H1 (cell line): ENCODE data around the gene GOLGA8A.
A peak's percentile ranks its signal among the peaks of the same experiment; 100 is the strongest.

Source experiments
- CHD2 ChIP-seq: IDR thresholded peaks from 2 replicates; pipeline ENCODE4 v1.6.1; 2012; ENCODE audit warnings: low read length, improper control_type of control experiment
- CREB1 ChIP-seq: IDR thresholded peaks from 2 replicates; pipeline ENCODE4 v1.6.1; 2012; ENCODE audit warnings: inconsistent platforms
- CTCF ChIP-seq, 3 experiments: IDR thresholded peaks; 1 replicate in 2 of 3; 2 replicates in 1 of 3; pipeline versions ENCODE4 v1.5.1 to v1.6.1; 2011; ENCODE audit warnings: low read length in 3 of 3, mild to moderate bottlenecking in 3 of 3, inconsistent platforms in 2 of 3, low read depth in 1 of 3, moderate library complexity in 1 of 3; ENCODE audit not compliant: insufficient read depth in 1 of 3; ENCODE audit errors: control extremely low read depth in 1 of 3
- E2F6 ChIP-seq: IDR thresholded peaks from 2 replicates; pipeline ENCODE4 v1.6.1; 2012; ENCODE audit warnings: inconsistent platforms
- EP300 ChIP-seq, 2 experiments: IDR thresholded peaks; 1 replicate in 1 of 2; 2 replicates in 1 of 2; pipeline ENCODE4 v1.6.1; 2011 to 2012; ENCODE audit warnings: low read depth in 2 of 2, low read length in 2 of 2, mild to moderate bottlenecking in 2 of 2, borderline replicate concordance in 1 of 2, inconsistent platforms in 1 of 2, moderate library complexity in 1 of 2
- EZH2 ChIP-seq: fragments of 200-600 bp; sonication (generic); IDR thresholded peaks from 2 replicates; pipeline ENCODE4 v1.7.1; 2012; ENCODE audit warnings: low read depth, mild to moderate bottlenecking, moderate library complexity, low read length, inconsistent platforms; ENCODE audit not compliant: severe bottlenecking
- GABPA ChIP-seq: IDR thresholded peaks from 2 replicates; pipeline ENCODE4 v1.6.1; 2011; ENCODE audit warnings: mild to moderate bottlenecking, low read length, moderate library complexity, borderline replicate concordance; ENCODE audit not compliant: insufficient read depth
- KDM5A ChIP-seq: fragments of 200-600 bp; IDR thresholded peaks from 2 replicates; pipeline ENCODE4 v1.7.1; 2012; ENCODE audit warnings: mild to moderate bottlenecking, low read length, inconsistent platforms, mixed read lengths
- POLR2AphosphoS5 ChIP-seq: IDR thresholded peaks from 2 replicates; pipeline ENCODE4 v1.6.1; 2011; ENCODE audit warnings: low read depth, low read length
- POU5F1 ChIP-seq: IDR thresholded peaks from 2 replicates; pipeline ENCODE4 v1.6.1; 2011; ENCODE audit warnings: low read depth, mild to moderate bottlenecking, low read length, moderate library complexity
- RFX5 ChIP-seq: IDR thresholded peaks from 2 replicates; pipeline ENCODE4 v1.6.1; 2011; ENCODE audit warnings: low read depth, low read length, improper control_type of control experiment, borderline replicate concordance
- SIX5 ChIP-seq: IDR thresholded peaks from 2 replicates; pipeline ENCODE4 v1.6.1; 2011; ENCODE audit warnings: mild to moderate bottlenecking, low read depth, low read length
- SRF ChIP-seq: IDR thresholded peaks from 2 replicates; pipeline ENCODE4 v1.6.1; 2011; ENCODE audit warnings: mild to moderate bottlenecking, low read depth, low read length, moderate library complexity

GRCh38 chr15:34437687-34438086, at the start of gene GOLGA8A:
- no peak for TF ChIP-seq POLR2AphosphoS5
- TF ChIP-seq CTCF (IDR thresholded peaks at IDR 0.05; ENCODE audit: control extremely low read depth in 1 of 3, insufficient read depth in 1 of 3, low read depth in 1 of 3, low read length in 3 of 3) = no peak
- no peak for TF ChIP-seq RFX5
- TF ChIP-seq EP300 (IDR thresholded peaks at IDR 0.05; ENCODE audit: borderline replicate concordance in 1 of 2, low read depth in 2 of 2, low read length in 2 of 2) = no peak
- no peak for TF ChIP-seq GABPA
- TF ChIP-seq EZH2 = no peak
- no peak for TF ChIP-seq SIX5
- TF ChIP-seq CREB1 = no peak
- TF ChIP-seq CHD2 = no peak
- no peak for TF ChIP-seq KDM5A
- TF ChIP-seq E2F6 = peak; percentile 97
- no peak for TF ChIP-seq POU5F1
- no peak for TF ChIP-seq SRF
